GM23338 (cell line): ENCODE measurements around the gene BZW2. TPM values are rescaled to one million over a fixed set of nuclear protein-coding genes. Genes with fewer than 3 reads are reported as not detected.

Source experiments
- ATAC-seq: fragments of 200-7000 bp; cut with Tn5 transposase; 3 replicates; pipeline ENCODE4 v1.9.1; 2020
- DNase-seq: peaks from one replicate; pipeline ENCODE4 v3.0.0-alpha.2; 2015; ENCODE audit warnings: low spot score
- H2AFZ ChIP-seq: fragments of 200-600 bp; sonication (generic); 2 replicates; pipeline ENCODE4 v1.8.0; 2016; ENCODE audit warnings: antibody characterized with exemption, mild to moderate bottlenecking, moderate library complexity
- H3F3A ChIP-seq: fragments of 200-600 bp; sonication (generic); replicated peaks from 2 replicates; pipeline ENCODE4 v1.8.0; 2017; ENCODE audit warnings: antibody characterized with exemption, mixed run types, low read depth
- H3K27ac ChIP-seq: fragments of 200-600 bp; sonication (generic); 2 replicates; pipeline ENCODE4 v1.6.1; 2016; ENCODE audit warnings: low read depth
- H3K27me3 ChIP-seq: fragments of 200-600 bp; sonication (generic); 2 replicates; pipeline ENCODE4 v1.8.0; 2016; ENCODE audit warnings: mild to moderate bottlenecking, mixed run types, moderate library complexity; ENCODE audit not compliant: insufficient read depth
- H3K36me3 ChIP-seq: fragments of 200-600 bp; sonication (generic); 2 replicates; pipeline ENCODE4 v1.8.0; 2016; ENCODE audit warnings: mild to moderate bottlenecking; ENCODE audit not compliant: insufficient read depth
- H3K4me1 ChIP-seq: fragments of 200-600 bp; sonication (generic); 2 replicates; pipeline ENCODE4 v1.8.0; 2016; ENCODE audit warnings: mild to moderate bottlenecking, moderate library complexity; ENCODE audit not compliant: insufficient read depth
- H3K4me2 ChIP-seq: fragments of 200-600 bp; sonication (generic); 2 replicates; pipeline ENCODE4 v1.7.1; 2017; ENCODE audit warnings: mixed run types
- H3K4me3 ChIP-seq: fragments of 200-600 bp; sonication (generic); 2 replicates; pipeline ENCODE4 v1.6.1; 2016; ENCODE audit warnings: mixed run types
- H3K79me2 ChIP-seq: fragments of 200-600 bp; sonication (generic); replicated peaks from 2 replicates; pipeline ENCODE4 v1.8.0; 2017; ENCODE audit warnings: mild to moderate bottlenecking; ENCODE audit not compliant: insufficient read depth
- H3K9me2 ChIP-seq: fragments of 200-600 bp; sonication (generic); 2 replicates; pipeline ENCODE4 v1.8.0; 2017; ENCODE audit not compliant: insufficient read depth
- H4K20me1 ChIP-seq: fragments of 200-600 bp; sonication (generic); replicated peaks from 2 replicates; pipeline ENCODE4 v1.8.0; 2017; ENCODE audit warnings: mild to moderate bottlenecking; ENCODE audit not compliant: insufficient read depth
- H3K27ac Mint-ChIP-seq: 2 replicates; pipeline ENCODE4 v1.8.0; 2020; ENCODE audit warnings: inconsistent platforms, mild to moderate bottlenecking, moderate library complexity, mixed read lengths
- H3K27me3 Mint-ChIP-seq: 3 replicates; pipeline ENCODE4 v1.8.0; 2022; ENCODE audit warnings: low read depth, mild to moderate bottlenecking, moderate library complexity, mixed read lengths, inconsistent platforms; ENCODE audit not compliant: insufficient read depth, poor library complexity
- H3K36me3 Mint-ChIP-seq: 3 replicates; pipeline ENCODE4 v1.8.0; 2021; ENCODE audit warnings: low read depth, mild to moderate bottlenecking, inconsistent platforms, moderate library complexity, mixed read lengths
- H3K4me1 Mint-ChIP-seq: 3 replicates; pipeline ENCODE4 v1.8.0; 2020; ENCODE audit warnings: mild to moderate bottlenecking, inconsistent platforms, mixed read lengths
- H3K4me3 Mint-ChIP-seq: 3 replicates; pipeline ENCODE4 v1.8.0; 2021; ENCODE audit warnings: moderate library complexity, mild to moderate bottlenecking, inconsistent platforms, mixed read lengths
- H3K9me3 Mint-ChIP-seq: 3 replicates; pipeline ENCODE4 v1.8.0; 2020; ENCODE audit warnings: moderate library complexity, mild to moderate bottlenecking, inconsistent platforms, mixed read lengths
- CREB1 ChIP-seq: fragments of 250-450 bp; sonication (Bioruptor Pico); IDR thresholded peaks from 2 replicates; pipeline ENCODE4 v1.5.0; 2020; ENCODE audit warnings: low read depth, mild to moderate bottlenecking, moderate library complexity
- ETS1 ChIP-seq: IDR thresholded peaks from 2 replicates; pipeline ENCODE4 v1.6.1; 2016; ENCODE audit warnings: antibody characterized with exemption
- EZH2phosphoT487 ChIP-seq: fragments of 200-600 bp; sonication (generic); IDR thresholded peaks from one replicate; pipeline ENCODE4 v1.8.1; 2018; ENCODE audit warnings: antibody characterized with exemption; ENCODE audit not compliant: unreplicated experiment
- ZNF114 ChIP-seq: fragments of 250-450 bp; sonication (Bioruptor Pico); IDR thresholded peaks from 2 replicates; pipeline ENCODE4 v1.5.0; 2020; ENCODE audit warnings: mild to moderate bottlenecking, moderate library complexity
- ZNF331 ChIP-seq: fragments of 250-450 bp; sonication (Bioruptor Pico); IDR thresholded peaks from 2 replicates; pipeline ENCODE4 v1.5.0; 2020; ENCODE audit warnings: low read depth, mild to moderate bottlenecking, moderate library complexity
- ZNF462 ChIP-seq: fragments of 250-450 bp; sonication (Bioruptor Pico); IDR thresholded peaks from 2 replicates; pipeline ENCODE4 v1.5.0; 2020; ENCODE audit warnings: mild to moderate bottlenecking, moderate library complexity
- polyA plus RNA-seq: library from polyadenylated mRNA; unstranded; fragments of >200 nt; fragmentation: Nextera tagmentation; extraction: Ambion mirVana; gene quantifications from 2 replicates; pipeline ENCODE4 v1.2.1, GENCODE V29; 2016
- total RNA-seq: library from RNA; depleted of rRNA; stranded (reverse); fragments of >200 nt; shearing (Covaris generic); gene quantifications from 2 replicates; pipeline ENCODE4 v1.2.3, GENCODE V29; 2014
- TF ChIP-seq, protein P1 (sequence below), 2 experiments: fragments of 200-600 bp in 1 of 2; sonication (generic) in 1 of 2; conservative IDR thresholded peaks; 2 replicates each; pipeline versions ENCODE4 v1.5.1 to v1.6.1; 2016 to 2017; ENCODE audit warnings: antibody characterized with exemption in 2 of 2, low read depth in 2 of 2, mild to moderate bottlenecking in 2 of 2, moderate library complexity in 1 of 2

The BZW2 gene
- total and polyA plus RNA-seq, 2 experiments from 2014 or later = 88.8 to 108 TPM

- H3K4me1 ChIP-seq = peaks cover 27% of the 10 kb centered on the region
- Mint-ChIP-seq H3K27me3 (peaks cover 3% of the 10 kb centered on the region), H3K4me1 (peaks cover 50% of the 10 kb centered on the region), H3K9me3 (no peaks in the 10 kb centered on the region), H3K27ac (peak overlapping the region; percentile 92; the same call in 1 of the 2 replicates), H3K36me3 (peaks cover 32% of the 10 kb centered on the region), H3K4me3 (no peak overlapping the region)
- no peak overlapping the region for H3K4me2 ChIP-seq
- H3K27ac ChIP-seq = 0 out of 2 replicates have a peak overlapping the region, but pooled peaks have one; percentile 63
- H3K4me3 ChIP-seq = no peak overlapping the region
- no peaks in the 10 kb centered on the region for H3F3A ChIP-seq
- no peaks in the 10 kb centered on the region for H4K20me1 ChIP-seq
- no peak for ATAC-seq
- H3K36me3 ChIP-seq = no peaks in the 10 kb centered on the region
- H3K27me3 ChIP-seq = no peaks in the 10 kb centered on the region
- peaks cover 72% of the 10 kb centered on the region for H3K79me2 ChIP-seq
- no peak overlapping the region for H2AFZ ChIP-seq
- TF ChIP-seq ZNF462 (CRISPR knock-in tag) (no peak), ETS1 (no peak), ZNF331 (no peak), CREB1 (CRISPR knock-in tag) (no peak), ZNF114 (CRISPR knock-in tag) (no peak), EZH2phosphoT487 (no peak)
- TF ChIP-seq, protein P1, sequence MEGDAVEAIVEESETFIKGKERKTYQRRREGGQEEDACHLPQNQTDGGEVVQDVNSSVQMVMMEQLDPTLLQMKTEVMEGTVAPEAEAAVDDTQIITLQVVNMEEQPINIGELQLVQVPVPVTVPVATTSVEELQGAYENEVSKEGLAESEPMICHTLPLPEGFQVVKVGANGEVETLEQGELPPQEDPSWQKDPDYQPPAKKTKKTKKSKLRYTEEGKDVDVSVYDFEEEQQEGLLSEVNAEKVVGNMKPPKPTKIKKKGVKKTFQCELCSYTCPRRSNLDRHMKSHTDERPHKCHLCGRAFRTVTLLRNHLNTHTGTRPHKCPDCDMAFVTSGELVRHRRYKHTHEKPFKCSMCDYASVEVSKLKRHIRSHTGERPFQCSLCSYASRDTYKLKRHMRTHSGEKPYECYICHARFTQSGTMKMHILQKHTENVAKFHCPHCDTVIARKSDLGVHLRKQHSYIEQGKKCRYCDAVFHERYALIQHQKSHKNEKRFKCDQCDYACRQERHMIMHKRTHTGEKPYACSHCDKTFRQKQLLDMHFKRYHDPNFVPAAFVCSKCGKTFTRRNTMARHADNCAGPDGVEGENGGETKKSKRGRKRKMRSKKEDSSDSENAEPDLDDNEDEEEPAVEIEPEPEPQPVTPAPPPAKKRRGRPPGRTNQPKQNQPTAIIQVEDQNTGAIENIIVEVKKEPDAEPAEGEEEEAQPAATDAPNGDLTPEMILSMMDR (conservative IDR thresholded peaks at IDR 0.05; ENCODE audit: low read depth in 2 of 2) = no peak
- H3K9me2 ChIP-seq = no peaks in the 10 kb centered on the region
- no peak for DNase-seq
These were observed 21.4 kb downstream of the BZW2 start for GRCh38 chr7:16667355-16667754.
